Germinal center (tissue), 1 donor: ENCODE data around the gene METTL2B.
"Not testable (repeated sequence)": the region's sequence is repeated elsewhere in the genome, so short reads cannot be mapped to it uniquely, and the experiment has no call there.

Experiments used
- DNase-seq: peaks from one replicate; pipeline ENCODE4 v3.0.0; 2012; ENCODE audit warnings: mixed read lengths, low spot score

Gene METTL2B

DNA sequence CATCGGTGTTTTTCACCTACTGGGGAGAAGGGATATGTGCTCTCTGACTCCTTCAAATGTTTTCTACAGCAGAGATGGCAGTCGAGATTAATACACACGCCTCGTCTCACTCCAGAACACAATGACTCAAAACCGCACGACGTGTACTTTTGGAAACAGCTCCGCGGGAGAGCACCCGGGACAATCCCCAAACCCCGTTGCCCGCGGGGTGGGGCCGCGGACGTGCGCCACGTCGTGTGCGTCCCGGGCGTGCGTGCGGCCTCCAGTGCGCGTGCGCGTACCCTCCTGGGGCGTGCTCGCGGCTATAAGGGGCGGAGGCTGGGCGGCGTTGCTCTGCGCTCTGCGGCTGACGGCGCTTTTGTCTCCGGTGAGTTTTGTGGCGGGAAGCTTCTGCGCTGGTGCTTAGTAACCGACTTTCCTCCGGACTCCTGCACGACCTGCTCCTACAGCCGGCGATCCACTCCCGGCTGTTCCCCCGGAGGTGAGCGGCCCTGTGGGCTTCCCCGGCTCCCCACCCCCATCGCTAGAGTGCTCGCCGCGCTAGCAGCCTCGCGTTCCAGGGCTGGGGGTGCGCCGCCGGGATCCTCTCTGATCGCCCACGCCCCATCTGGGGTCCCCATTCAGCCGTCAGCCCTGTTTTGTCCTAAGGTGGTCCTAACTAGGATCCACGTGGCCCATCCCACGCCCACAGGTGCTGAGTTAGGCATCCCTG, 20.8 kb upstream of the METTL2B start, which contains the start of gene HILPDA:
Gene HILPDA, plus strand, starts transcription at position 336 of the 712 bp plus-strand sequence. CDS start 1,391 bp downstream, outside the sequence.
- peak; percentile 98 for DNase-seq

DNA sequence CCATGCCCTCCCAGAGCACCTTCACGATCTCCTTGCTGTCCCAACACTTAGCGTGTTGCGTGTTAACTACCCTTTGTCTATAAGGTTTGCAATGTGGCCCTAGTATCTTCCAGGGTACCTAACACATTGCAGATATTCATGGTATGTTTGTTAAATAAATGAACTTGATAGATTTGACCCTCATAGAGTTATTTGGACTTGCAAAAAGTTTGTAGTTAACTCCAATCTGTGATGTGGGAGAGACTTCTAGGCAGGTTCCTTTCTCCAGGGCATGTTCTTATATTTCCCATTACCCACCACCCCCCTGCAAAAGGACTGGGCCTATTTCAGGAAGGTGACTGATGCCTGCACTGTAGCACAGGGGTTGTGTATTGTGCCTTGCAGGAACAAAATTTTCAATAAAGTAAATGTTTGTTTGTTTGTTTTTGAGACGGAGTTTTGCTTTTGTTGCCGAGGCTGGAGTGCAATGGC, 20.3 kb upstream of the METTL2B start:
- DNase-seq: no peak

DNA sequence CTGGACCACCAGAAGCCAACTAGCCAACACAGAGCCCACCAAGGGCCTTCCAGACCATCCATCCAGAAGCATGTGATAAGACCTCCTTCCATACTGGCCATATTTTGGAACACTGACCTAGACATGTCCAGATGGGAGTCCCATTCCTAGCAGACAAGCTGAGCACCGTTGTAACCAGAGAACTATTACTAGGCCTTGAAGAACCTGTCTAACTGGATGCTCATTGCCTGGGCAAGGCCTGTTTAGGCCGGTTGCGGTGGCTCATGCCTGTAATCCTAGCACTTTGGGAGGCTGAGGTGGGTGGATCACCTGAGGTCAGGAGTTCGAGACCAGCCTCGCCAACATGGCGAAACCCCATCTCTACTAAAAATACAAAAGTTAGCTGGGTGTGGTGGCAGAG, 19.2 kb upstream of the METTL2B start:
- DNase-seq: not testable (repeated sequence)

GRCh38 chr7:128458956-128459355, 17.6 kb upstream of the METTL2B start:
- no peak for DNase-seq

DNA sequence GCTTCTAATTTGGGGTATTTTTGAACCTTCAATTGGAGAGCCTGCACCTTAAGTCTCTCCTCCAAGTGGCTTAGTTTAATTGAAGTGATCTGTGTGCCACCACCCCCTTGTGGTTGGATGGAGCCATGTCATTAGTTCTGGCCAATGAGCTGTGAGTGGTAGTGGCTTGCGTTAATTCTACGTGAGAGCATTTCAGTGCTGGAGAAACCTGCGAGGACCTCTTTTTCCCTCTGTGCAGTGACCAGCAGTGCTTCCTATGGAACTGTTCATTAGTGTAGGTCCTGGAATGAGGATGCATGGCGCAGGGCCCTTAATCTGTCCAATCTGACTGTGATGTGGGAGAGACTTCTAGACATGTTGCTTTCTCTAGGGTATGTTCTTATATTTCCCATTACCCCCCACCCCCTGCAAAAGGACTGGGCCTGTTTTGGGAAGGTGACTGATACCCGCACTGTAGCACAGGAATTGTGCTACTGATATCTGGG, 17.1 kb upstream of the METTL2B start:
- DNase-seq: peak; percentile 79

- DNase-seq: no peak
These were observed 14.1 kb upstream of the METTL2B start for GRCh38 chr7:128462460-128462859.

DNA sequence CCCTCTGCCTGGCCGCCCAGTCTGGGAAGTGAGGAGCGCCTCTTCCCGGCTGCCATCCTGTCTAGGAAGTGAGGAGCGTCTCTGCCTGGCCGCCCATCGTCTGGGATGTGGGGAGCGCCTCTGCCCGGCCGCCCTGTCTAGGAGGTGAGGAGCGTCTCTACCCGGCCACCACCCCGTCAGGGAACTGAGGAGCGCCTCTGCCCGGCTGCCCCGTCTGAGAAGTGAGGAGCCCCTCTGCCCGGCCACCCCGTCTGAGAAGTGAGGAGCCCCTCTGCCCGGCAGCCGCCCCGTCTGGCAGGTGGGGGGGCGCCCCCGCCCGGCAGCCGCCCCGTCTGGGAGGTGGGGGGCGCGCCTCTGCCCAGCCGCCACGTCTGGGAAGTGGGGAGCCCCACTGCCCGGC, 13.2 kb upstream of the METTL2B start:
- DNase-seq: not testable (repeated sequence)

DNA sequence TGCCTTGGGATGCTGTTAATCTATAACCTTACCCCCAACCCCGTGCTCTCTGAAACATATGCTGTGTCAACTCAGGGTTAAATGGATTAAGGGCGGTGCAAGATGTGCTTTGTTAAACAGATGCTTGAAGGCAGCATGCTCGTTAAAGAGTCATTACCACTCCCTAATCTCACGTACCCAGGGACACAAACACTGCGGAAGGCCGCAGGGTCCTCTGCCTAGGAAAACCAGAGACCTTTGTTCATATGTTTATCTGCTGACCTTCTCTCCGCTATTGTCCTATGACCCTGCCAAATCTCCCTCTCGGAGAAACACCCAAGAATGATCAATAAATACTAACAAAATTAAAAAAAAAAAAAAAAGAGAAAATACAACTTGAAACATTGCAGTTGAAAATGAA, 12.6 kb upstream of the METTL2B start:
- DNase-seq: not testable (repeated sequence)

GRCh38 chr7:128466871-128467270, 9.7 kb upstream of the METTL2B start:
- not testable (repeated sequence) for DNase-seq

DNA sequence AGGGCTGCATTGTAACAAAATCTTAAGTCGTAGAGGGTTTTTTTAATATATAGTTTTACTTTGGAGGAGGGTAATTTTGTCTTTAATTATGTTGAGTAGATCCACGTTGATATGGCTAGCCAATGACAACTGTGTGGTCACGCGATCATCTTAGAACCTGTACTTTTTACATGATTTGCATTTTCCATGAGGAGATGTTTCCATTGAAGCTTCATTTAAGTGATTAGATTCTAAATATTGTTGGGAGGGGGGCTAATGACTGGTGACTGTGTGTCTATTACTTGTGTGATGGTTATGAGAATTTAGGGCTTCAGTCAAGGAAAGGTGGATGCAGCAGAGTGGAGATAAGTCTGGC, 765 bp downstream of the METTL2B start:
- DNase-seq: not testable (repeated sequence)

DNA sequence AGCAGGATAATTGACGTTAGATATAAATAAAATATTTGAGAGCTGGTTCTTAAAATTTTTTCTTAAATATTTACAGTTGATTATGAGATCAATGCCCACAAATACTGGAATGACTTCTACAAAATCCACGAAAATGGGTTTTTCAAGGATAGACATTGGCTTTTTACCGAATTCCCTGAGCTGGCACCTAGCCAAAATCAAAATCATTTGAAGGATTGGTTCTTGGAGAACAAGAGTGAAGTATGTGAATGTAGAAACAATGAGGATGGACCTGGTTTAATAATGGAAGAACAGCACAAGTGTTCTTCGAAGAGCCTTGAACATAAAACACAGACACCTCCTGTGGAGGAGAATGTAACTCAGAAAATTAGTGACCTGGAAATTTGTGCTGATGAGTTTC, 2.5 kb downstream of the METTL2B start:
- DNase-seq: not testable (repeated sequence)

GRCh38 chr7:128488134-128488533, 11.6 kb downstream of the METTL2B start:
- not testable (repeated sequence) for DNase-seq

GRCh38 chr7:128497405-128497804, 20.9 kb downstream of the METTL2B start:
- DNase-seq: no peak

- DNase-seq: not testable (repeated sequence)
These were observed 28.9 kb downstream of the METTL2B start for GRCh38 chr7:128505416-128505815.

- not testable (repeated sequence) for DNase-seq
These were observed 30.3 kb downstream of the METTL2B start for GRCh38 chr7:128506819-128507218.

DNA sequence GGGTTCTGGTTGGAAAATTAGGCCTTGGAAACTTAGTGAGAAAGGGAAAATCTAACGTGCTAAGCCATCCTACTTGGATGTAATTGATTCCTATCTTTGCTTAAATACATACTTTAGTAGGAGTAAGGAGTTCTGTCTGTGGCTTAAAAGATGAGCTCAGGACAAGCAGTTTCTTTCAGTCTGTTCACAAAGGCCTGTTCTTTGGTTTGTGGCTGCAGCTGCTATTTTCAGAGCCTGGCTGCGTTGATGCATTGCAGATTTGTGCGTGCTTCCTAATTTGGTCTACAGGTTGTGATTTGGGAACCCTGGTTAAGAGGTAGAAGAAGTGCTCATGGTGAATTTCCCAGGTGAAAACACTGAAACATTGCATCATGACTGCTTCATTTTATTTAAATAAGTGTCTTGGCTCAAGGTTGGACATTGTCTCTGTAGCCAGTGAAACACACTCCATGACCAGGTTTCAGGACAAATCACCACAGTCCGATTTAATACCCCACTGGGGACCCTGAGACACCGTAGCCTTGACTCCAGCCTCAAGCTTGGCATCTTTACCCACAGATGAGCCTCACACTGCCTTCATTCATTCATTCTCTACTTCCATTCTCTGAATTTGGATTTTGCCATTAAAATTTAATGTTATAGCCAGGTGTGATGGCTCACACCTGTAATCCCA, 30.9 kb downstream of the METTL2B start:
- not testable (repeated sequence) for DNase-seq

GRCh38 chr7:128511692-128512091, 35.1 kb downstream of the METTL2B start:
- DNase-seq: not testable (repeated sequence)

GRCh38 chr7:128515232-128515631, 38.7 kb downstream of the METTL2B start:
- not testable (repeated sequence) for DNase-seq

DNA sequence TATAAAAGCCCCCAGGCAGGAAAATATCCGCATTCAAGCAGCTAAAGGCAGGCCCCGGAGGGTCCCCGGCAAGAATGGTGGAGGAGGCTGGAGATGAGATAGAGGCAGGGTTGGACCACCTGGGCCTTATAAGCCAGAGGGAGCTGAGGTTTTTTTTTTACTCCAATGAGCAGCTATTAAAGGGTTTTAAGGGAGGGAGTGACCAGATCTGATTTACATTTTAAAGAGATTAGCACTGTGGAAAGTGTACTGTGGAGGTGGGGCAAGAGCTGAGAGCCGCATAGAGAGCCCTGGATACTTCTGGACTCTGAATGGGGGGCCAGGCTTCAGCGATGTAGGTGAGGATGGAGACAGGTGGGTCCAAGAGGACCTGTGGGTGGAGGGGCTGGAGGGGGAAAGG, 40.5 kb downstream of the METTL2B start:
- not testable (repeated sequence) for DNase-seq

- DNase-seq: not testable (repeated sequence)
These were observed 46.8 kb downstream of the METTL2B start for GRCh38 chr7:128523226-128523931.

DNA sequence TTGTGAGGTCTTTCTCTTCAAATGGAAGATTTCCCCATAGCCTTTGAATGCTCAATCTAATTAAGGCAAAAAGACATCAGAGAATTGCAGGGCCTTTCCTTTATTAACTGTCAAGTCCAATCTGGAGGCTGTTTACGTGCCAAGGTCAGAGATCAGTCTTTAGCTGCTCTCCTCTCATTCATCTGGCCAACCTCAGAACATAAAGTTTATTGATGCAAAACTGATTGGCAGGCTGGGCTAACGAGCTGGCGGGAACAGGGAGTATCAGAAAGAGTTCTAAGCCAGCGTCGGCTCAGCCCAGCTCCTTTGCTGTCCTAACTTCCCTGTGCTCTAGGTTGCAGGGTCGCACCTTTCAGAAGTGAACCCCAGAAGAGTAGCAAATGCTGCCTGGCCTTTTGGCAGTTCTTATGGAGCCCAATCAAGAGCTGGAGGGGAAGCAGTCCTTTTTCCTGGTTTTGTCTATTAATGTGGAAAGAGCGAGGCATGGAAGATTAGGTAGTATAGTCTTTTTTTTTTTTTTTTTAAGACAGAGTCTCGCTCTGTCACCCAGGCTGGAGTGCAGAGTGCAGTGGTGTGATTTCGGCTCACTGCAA, 47.5 kb downstream of the METTL2B start:
- not testable (repeated sequence) for DNase-seq

DNA sequence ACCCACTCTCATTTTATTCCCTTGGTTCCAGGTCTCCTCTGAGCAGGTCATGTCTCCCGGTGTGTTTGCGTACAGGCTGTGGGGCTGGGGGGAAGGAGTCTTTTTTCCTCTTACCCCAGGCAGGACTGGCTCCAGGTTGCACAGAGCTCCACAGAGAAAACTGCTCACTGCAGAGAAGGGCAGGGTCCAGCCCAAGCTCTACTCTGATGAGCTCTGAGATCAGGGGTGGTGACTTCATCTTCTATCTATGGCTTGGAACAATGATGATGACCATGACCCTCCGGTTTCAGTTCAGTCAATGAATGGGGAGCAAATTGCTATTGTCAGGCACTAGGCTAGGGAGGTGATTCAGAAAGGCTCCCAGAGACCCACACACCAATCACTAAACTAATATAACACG, 49.0 kb downstream of the METTL2B start:
- DNase-seq: not testable (repeated sequence)
